Right lobe of liver (tissue), 6 donors: ENCODE measurements around the gene ENOPH1. TPM values are rescaled to one million over a fixed set of nuclear protein-coding genes. Genes with fewer than 3 reads are reported as not detected.

Experiments used
- ATAC-seq, 4 donors: fragments of 200-7000 bp; cut with Tn5 transposase; one replicate each; pipeline ENCODE4 v1.9.1; 2020; ENCODE audit warnings: mild to moderate bottlenecking in 4 of 4, moderate library complexity in 4 of 4
- DNase-seq, 3 donors: peaks; one replicate each; pipeline ENCODE4 v3.0.0-alpha.2; 2020
- H3K27ac ChIP-seq, 3 donors: fragments of 200-600 bp; one replicate each; pipeline ENCODE4 v1.8.0; 2022
- H3K27me3 ChIP-seq, 2 donors: fragments of 200-600 bp; one replicate each; pipeline ENCODE4 v1.8.0; 2022
- H3K36me3 ChIP-seq, 4 donors: fragments of 200-600 bp; sonication (generic) in 1 of 4; one replicate each; pipeline versions ENCODE4 v1.5.1 to v1.8.0; 2017 to 2022; ENCODE audit warnings: control low read depth in 1 of 4
- H3K4me1 ChIP-seq, 4 donors: fragments of 200-600 bp; sonication (generic) in 1 of 4; one replicate each; pipeline versions ENCODE4 v1.5.1 to v1.8.0; 2017 to 2022; ENCODE audit warnings: control low read depth in 1 of 4
- H3K4me3 ChIP-seq, 3 donors: fragments of 200-600 bp; one replicate each; pipeline ENCODE4 v1.8.0; 2022
- H3K9me3 ChIP-seq, 4 donors: fragments of 200-600 bp; sonication (generic) in 1 of 4; one replicate each; pipeline versions ENCODE4 v1.5.1 to v1.8.0; 2017 to 2022; ENCODE audit warnings: control low read depth in 1 of 4
- POLR2A ChIP-seq: fragments of 450-650 bp; IDR thresholded peaks from one replicate; pipeline ENCODE4 v1.6.1; 2017; ENCODE audit warnings: antibody characterized with exemption, mild to moderate bottlenecking
- WGBS: methylation state at CpG from one replicate; pipeline ENCODE4 v1.1.6; 2018; ENCODE audit warnings: low coverage, low lambda C conversion rate; ENCODE audit not compliant: insufficient coverage; ENCODE audit errors: missing lambda C conversion rate; 5-methylcytosine and 5-hydroxymethylcytosine counted together
- intact Hi-C, 2 donors: fragments of 100-400 bp; cut with DNase I; formaldehyde crosslinking; loops; one replicate each; pipeline versions ENCODE4 v1.11.2 to v1.14.1; 2022
- total RNA-seq, 6 experiments: library from RNA; depleted of rRNA in 2 of 6; stranded (reverse); fragments of >200 nt in 2 of 6; fragmentation: NEBNext Ultra II Directional in 3 of 6; extraction: Animal tissue kit (Norgen Biotek cat#: 25700) in 3 of 6; gene quantifications; one replicate each; pipeline versions ENCODE4 v1.1.0 to v1.2.4, GENCODE V29; 2016 to 2023
- TF ChIP-seq, protein P1 (sequence below), 4 donors: fragments of 200-600 bp in 3 of 4; fragments of 450-650 bp in 1 of 4; IDR thresholded peaks; one replicate each; pipeline versions ENCODE4 v1.5.1 to v1.8.0; 2016 to 2022; ENCODE audit warnings: antibody characterized with exemption in 4 of 4, mild to moderate bottlenecking in 2 of 4
- donor health status: DM: no; HTN: yes; CAD: no.
- donor health status: DM: no; HTN: no; CAD: no.
- donor health status: DM: no; HTN: no; CAD: no.
- donor health status: DM: no; HTN: yes; CAD: no.
- donor health status: DM: no; HTN: yes; CAD: no.

Gene ENOPH1
- total RNA-seq, 6 experiments from 2014 or later: 8.2 to 18.9 (median 9.9) TPM

DNA sequence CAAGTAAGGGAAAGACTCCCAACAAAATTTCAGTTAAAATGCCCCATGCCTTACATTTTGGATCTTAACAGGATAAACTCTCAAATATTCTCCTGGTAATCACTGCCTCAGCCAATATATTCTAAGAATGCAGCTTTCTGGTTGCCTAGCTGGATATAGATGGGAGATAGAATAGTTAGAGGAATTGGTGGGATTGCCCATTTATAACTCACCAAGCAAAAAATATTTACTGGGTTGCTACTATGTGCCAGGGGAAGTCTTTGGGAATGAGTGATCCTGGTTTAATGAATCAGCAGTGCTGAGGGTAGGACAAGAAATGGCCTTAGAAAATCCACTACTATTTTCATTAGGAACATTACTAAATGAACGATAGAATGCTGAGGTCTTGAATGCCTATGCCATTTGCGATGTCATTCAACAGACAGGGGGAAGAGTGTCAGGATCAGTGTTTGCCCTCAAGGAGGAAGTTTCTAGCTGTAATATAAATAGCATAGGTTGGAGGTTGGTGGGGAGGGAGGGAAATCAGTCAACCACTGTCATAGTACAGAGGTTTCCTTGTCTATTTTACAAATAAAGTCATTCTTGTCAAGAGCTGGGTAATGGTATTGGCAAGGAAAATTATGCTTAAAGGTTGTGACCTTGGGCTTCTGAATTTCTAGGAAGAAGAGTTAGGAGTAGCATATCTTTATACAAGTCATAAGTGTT, 63.5 kb downstream of the ENOPH1 start:
- Histone ChIP-seq H3K9me3 (no peaks in the 10 kb centered on the region), H3K27me3 (no peaks in the 10 kb centered on the region), H3K27ac (no peak overlapping the region), H3K4me3 (no peak overlapping the region), H3K36me3 (no peaks in the 10 kb centered on the region), H3K4me1 (peaks cover 0 to 6% (median 2%) of the 10 kb centered on the region in 4 donors)
- WGBS: 92% methylated on average over 2 of the region's 2 CpGs
- ATAC-seq (no peak), DNase-seq (no peak)
- intact Hi-C loops: no loop called here
- no peak for TF ChIP-seq POLR2A
- TF ChIP-seq, protein P1, sequence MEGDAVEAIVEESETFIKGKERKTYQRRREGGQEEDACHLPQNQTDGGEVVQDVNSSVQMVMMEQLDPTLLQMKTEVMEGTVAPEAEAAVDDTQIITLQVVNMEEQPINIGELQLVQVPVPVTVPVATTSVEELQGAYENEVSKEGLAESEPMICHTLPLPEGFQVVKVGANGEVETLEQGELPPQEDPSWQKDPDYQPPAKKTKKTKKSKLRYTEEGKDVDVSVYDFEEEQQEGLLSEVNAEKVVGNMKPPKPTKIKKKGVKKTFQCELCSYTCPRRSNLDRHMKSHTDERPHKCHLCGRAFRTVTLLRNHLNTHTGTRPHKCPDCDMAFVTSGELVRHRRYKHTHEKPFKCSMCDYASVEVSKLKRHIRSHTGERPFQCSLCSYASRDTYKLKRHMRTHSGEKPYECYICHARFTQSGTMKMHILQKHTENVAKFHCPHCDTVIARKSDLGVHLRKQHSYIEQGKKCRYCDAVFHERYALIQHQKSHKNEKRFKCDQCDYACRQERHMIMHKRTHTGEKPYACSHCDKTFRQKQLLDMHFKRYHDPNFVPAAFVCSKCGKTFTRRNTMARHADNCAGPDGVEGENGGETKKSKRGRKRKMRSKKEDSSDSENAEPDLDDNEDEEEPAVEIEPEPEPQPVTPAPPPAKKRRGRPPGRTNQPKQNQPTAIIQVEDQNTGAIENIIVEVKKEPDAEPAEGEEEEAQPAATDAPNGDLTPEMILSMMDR (IDR thresholded peaks at IDR 0.05): no peak

DNA sequence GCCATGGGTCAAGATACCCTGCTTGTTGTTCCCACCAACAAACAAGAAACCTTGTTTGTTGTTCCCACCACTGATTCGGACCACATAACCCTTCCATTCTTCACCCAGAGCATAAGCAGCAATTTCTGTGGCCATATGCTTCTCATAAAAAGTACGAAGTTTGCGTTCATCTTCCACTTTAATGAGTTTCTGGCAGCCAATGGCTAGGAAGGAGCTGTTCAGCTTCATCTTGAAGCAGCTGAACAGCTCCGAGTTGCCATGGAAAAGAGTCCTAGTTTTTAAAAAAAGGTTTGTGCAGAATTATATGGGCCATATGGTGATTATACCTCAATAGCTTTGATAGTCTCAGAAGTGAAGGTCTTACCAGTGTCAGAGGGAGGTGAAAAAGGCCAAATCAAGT, 65.3 kb downstream of the ENOPH1 start:
- H3K4me1 ChIP-seq: peaks cover 0 to 6% (median 2%) of the 10 kb centered on the region in 4 donors
- H3K27ac ChIP-seq: no peak overlapping the region
- H3K27me3 ChIP-seq: no peaks in the 10 kb centered on the region
- no peaks in the 10 kb centered on the region for H3K36me3 ChIP-seq
- TF ChIP-seq, protein P1 (IDR thresholded peaks at IDR 0.05): no peak
- no peak for TF ChIP-seq POLR2A
- no peak for DNase-seq
- no peaks in the 10 kb centered on the region for H3K9me3 ChIP-seq
- no peak overlapping the region for H3K4me3 ChIP-seq
- ATAC-seq: no peak
- WGBS: 88% methylated on average over 4 of the region's 4 CpGs
- intact Hi-C loops: no loop called here

DNA sequence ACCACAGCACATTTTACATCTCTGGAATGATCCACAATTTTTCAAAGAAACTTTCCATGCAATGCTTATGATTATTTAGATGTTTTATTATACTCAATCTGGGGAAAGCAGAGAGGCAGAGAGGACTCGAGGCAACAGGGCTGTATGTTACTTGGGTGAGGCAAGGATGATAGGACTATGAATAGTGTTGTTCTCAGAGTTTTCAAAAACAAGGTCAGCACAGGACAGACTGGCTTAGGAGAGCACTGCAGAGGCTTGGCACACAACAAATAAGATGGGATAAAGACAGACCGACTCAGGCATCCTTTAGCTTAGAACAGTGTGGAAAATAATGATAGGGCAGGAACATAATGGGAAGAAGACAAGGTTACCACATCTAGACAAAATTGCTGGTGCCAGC, 66.0 kb downstream of the ENOPH1 start:
- WGBS: 86% methylated on average over 2 of the region's 2 CpGs
- Histone ChIP-seq H3K9me3 (no peaks in the 10 kb centered on the region), H3K27me3 (no peaks in the 10 kb centered on the region), H3K4me3 (no peak overlapping the region), H3K4me1 (peaks cover 0 to 6% (median 2%) of the 10 kb centered on the region in 4 donors), H3K27ac (no peak overlapping the region), H3K36me3 (no peaks in the 10 kb centered on the region)
- TF ChIP-seq POLR2A: no peak
- TF ChIP-seq, protein P1 (IDR thresholded peaks at IDR 0.05): no peak
- no peak for DNase-seq
- no peak for ATAC-seq
- intact Hi-C loops: no loop called here

DNA sequence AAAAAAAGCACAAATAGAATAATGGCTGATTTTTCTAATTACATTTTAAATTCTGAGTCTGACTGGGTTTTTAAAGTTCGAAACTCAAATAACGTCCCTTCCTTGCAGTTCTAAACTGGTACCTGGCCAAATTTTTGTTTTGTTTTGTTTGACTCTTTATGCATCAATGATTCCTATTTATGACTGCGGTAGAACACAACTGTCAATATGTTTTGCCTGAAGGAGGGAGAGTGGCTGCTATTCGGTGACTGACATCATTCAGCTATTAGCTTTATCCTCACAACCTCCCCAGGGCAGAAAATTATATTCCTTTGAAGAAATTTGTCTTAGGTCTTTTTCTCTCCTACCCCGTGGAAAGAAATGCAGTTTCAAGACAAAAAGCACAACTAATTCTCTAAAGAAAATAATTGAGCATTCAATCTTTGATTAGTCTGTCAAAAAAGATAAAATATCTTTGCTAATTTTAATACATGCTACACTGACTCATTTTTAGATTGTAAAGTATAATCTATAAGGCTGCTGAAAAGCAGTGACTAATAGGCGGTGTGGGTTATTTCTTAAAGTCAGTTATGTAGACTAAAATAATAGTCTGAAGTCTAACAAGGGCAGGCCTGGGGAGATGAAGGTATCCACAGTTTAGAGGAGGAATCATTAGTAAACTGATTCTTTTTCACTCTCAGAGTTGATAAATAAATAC, 69.5 kb downstream of the ENOPH1 start:
- H3K4me1 ChIP-seq: no peaks in the 10 kb centered on the region
- WGBS: 86% methylated on average over 6 of the region's 6 CpGs
- H3K27me3 ChIP-seq: no peaks in the 10 kb centered on the region
- H3K36me3 ChIP-seq: no peaks in the 10 kb centered on the region
- TF ChIP-seq, protein P1 (IDR thresholded peaks at IDR 0.05): no peak
- no peak for TF ChIP-seq POLR2A
- ATAC-seq (no peak), DNase-seq (no peak)
- intact Hi-C loops: no loop called here
- no peak overlapping the region for H3K27ac ChIP-seq
- H3K9me3 ChIP-seq: no peaks in the 10 kb centered on the region
- no peak overlapping the region for H3K4me3 ChIP-seq
